Tibial nerve (tissue), 4 donors: ENCODE results near the gene CXCL11.

Experiments used
- CTCF ChIP-seq, 5 experiments: fragments of 200-600 bp in 3 of 5; fragments of 450-650 bp in 2 of 5; sonication (generic) in 3 of 5; IDR thresholded peaks; one replicate each; pipeline ENCODE4 v1.5.1; 2016 to 2019; ENCODE audit warnings: antibody characterized with exemption in 5 of 5, mild to moderate bottlenecking in 3 of 5, moderate library complexity in 2 of 5
- EP300 ChIP-seq, 2 donors: sonication (generic); formaldehyde crosslinking; IDR thresholded peaks; one replicate each; pipeline ENCODE4 v1.6.1; 2017; ENCODE audit warnings: antibody characterized with exemption in 2 of 2, mild to moderate bottlenecking in 1 of 2
- POLR2A ChIP-seq, 2 donors: fragments of 450-650 bp; IDR thresholded peaks; one replicate each; pipeline ENCODE4 v1.6.1; 2017; ENCODE audit warnings: antibody characterized with exemption in 2 of 2, mild to moderate bottlenecking in 2 of 2, moderate library complexity in 2 of 2

- TF ChIP-seq CTCF (IDR thresholded peaks at IDR 0.05) (no peak), POLR2A (IDR thresholded peaks at IDR 0.05) (no peak), EP300 (IDR thresholded peaks at IDR 0.05) (no peak)
These were observed 19.6 kb upstream of the CXCL11 start for GRCh38 chr4:76055421-76055820.
